K562 (cell line): ENCODE results near the gene ANKZF1. TPM values are rescaled to one million over a fixed set of nuclear protein-coding genes. Genes with fewer than 3 reads are reported as not detected.

Experiments
- IRF2 ChIP-seq: sonication (generic); formaldehyde crosslinking; IDR thresholded peaks from 2 replicates; pipeline ENCODE4 v1.8.1; 2022; ENCODE audit warnings: mild to moderate bottlenecking, missing genetic modification reagents
- NCOA4 ChIP-seq: fragments of 450-650 bp; IDR thresholded peaks from 2 replicates; pipeline ENCODE4 v1.6.1; 2018; ENCODE audit warnings: mild to moderate bottlenecking; ENCODE audit not compliant: partially characterized antibody
- PPARD ChIP-seq: fragments of 250-450 bp; sonication (Bioruptor Pico); IDR thresholded peaks from 2 replicates; pipeline ENCODE4 v1.8.0; 2022; ENCODE audit warnings: inconsistent platforms, mild to moderate bottlenecking, moderate library complexity
- RCOR1 ChIP-seq, 2 experiments: IDR thresholded peaks; 2 replicates each; pipeline ENCODE4 v1.6.1; 2012; ENCODE audit warnings: low read depth in 2 of 2, low read length in 2 of 2, borderline replicate concordance in 1 of 2, improper control_type of control experiment in 1 of 2
- ZC3H11A ChIP-seq: IDR thresholded peaks from 2 replicates; pipeline ENCODE4 v1.6.1; 2012; ENCODE audit warnings: low read depth, low read length, improper control_type of control experiment
- ZNF561 ChIP-seq: fragments of 450-650 bp; formaldehyde crosslinking; conservative IDR thresholded peaks from 2 replicates; pipeline ENCODE4 v1.4.0; 2020; ENCODE audit warnings: mild to moderate bottlenecking, moderate library complexity
- polyA plus RNA-seq, 8 experiments: library from polyadenylated mRNA; depleted of rRNA in 4 of 8; stranded (reverse) in 5 of 8; unstranded in 3 of 8; fragments of >200 nt; fragmentation: Nextera tagmentation in 2 of 8; fragmentation: Illumina TruSeq in 1 of 8; extraction: Ambion mirVana in 2 of 8; extraction: Trizol in 1 of 8; gene quantifications; 2 replicates each; pipeline versions ENCODE4 v1.2.1 to v1.2.3, GENCODE V29; 2011 to 2014; ENCODE audit warnings: inconsistent platforms in 1 of 8, missing spikeins in 1 of 8
- total RNA-seq, 7 experiments: library from RNA; depleted of rRNA in 6 of 7; stranded (reverse); fragments of >200 nt in 6 of 7; fragmentation: Illumina TruSeq in 2 of 7; extraction: Trizol in 2 of 7; gene quantifications; 2 replicates each; pipeline versions ENCODE4 v1.2.1 to v1.2.3, GENCODE V29; 2011 to 2021; ENCODE audit warnings: low replicate concordance in 1 of 7
- TF ChIP-seq, protein P1 (sequence below): sonication (generic); formaldehyde crosslinking; IDR thresholded peaks from 2 replicates; pipeline ENCODE4 v1.8.1; 2023; ENCODE audit warnings: missing genetic modification reagents, mild to moderate bottlenecking, borderline replicate concordance
- TF ChIP-seq, protein P2 (sequence below): fragments of 200-800 bp; sonication (Bioruptor generic); IDR thresholded peaks from 2 replicates; pipeline ENCODE4 v1.6.1; 2017; ENCODE audit warnings: missing genetic modification characterization, missing compliant biosample characterization
- TF ChIP-seq, protein P3 (sequence below): fragments of 200-400 bp; formaldehyde crosslinking; IDR thresholded peaks from 2 replicates; pipeline ENCODE4 v1.6.1; 2017; ENCODE audit warnings: mild to moderate bottlenecking, low read depth, low read length, moderate library complexity
- TF ChIP-seq, protein P4 (sequence below): IDR thresholded peaks from 2 replicates; pipeline ENCODE4 v1.6.1; 2014; ENCODE audit warnings: antibody characterized with exemption
- TF ChIP-seq, protein P5 (sequence below), 2 experiments: fragments of 450-650 bp in 1 of 2; sonication (generic) in 1 of 2; formaldehyde crosslinking; conservative IDR thresholded peaks; 2 replicates each; pipeline versions ENCODE4 v1.4.0 to v1.8.1; 2020 to 2022; ENCODE audit warnings: mild to moderate bottlenecking in 1 of 2, missing genetic modification reagents in 1 of 2

Gene ANKZF1
- total and polyA plus RNA-seq, 9 of the 15 experiments (the other 6 are each of a cell fraction or from before 2014, with no cell fraction given): 3.1 to 60.6 (median 31.0) TPM

DNA sequence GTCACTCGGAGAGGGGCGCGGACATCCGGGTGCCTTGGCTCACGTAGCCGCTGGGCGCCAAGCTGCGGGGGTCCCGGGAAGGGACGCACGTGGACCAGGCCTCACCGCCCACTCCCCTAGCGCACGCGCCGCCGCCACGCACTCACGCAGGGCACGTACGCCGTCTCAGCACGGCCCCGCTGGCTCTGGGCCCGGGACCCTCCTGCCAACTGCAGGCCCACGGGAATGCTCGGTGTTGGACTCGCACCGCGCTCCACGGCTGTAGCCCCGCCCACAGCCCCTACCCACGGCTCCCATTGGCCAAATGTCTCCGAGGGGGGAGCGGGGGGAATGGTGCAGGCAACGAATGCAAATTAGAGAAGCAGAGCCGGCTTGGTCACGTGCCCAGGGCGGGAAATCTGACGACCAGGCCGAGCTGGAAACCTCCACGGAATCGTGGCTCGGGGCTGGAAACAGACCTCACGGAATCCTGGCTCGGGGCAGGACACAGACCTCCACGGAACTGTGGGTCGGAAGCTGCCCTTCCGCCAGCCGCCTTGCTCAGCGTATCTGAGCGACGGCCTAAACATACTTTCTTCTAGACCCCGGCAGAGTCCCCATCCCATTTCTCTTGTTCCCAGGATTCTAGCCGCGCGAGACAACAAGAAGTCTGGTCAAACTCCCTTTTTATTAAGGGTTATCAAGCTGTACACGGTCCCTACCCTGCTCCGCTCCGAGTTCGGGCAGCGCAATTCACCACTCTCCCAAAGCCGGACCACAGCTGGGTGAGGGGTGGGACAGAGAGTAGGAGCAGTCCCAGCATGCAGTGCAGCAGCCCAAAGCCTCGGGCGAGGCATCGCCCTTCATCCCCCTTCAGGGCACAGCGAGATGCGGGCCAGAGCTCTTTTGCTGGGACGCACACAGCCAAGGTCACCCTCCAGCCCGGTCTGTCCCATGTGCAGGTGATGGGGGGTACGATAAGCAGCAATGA is 10.6 kb upstream of the ANKZF1 start, which contains the start of gene ABCB6 (continued):
- TF ChIP-seq, protein P1, sequence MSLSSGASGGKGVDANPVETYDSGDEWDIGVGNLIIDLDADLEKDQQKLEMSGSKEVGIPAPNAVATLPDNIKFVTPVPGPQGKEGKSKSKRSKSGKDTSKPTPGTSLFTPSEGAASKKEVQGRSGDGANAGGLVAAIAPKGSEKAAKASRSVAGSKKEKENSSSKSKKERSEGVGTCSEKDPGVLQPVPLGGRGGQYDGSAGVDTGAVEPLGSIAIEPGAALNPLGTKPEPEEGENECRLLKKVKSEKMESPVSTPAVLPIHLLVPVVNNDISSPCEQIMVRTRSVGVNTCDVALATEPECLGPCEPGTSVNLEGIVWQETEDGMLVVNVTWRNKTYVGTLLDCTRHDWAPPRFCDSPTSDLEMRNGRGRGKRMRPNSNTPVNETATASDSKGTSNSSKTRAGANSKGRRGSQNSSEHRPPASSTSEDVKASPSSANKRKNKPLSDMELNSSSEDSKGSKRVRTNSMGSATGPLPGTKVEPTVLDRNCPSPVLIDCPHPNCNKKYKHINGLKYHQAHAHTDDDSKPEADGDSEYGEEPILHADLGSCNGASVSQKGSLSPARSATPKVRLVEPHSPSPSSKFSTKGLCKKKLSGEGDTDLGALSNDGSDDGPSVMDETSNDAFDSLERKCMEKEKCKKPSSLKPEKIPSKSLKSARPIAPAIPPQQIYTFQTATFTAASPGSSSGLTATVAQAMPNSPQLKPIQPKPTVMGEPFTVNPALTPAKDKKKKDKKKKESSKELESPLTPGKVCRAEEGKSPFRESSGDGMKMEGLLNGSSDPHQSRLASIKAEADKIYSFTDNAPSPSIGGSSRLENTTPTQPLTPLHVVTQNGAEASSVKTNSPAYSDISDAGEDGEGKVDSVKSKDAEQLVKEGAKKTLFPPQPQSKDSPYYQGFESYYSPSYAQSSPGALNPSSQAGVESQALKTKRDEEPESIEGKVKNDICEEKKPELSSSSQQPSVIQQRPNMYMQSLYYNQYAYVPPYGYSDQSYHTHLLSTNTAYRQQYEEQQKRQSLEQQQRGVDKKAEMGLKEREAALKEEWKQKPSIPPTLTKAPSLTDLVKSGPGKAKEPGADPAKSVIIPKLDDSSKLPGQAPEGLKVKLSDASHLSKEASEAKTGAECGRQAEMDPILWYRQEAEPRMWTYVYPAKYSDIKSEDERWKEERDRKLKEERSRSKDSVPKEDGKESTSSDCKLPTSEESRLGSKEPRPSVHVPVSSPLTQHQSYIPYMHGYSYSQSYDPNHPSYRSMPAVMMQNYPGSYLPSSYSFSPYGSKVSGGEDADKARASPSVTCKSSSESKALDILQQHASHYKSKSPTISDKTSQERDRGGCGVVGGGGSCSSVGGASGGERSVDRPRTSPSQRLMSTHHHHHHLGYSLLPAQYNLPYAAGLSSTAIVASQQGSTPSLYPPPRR (CRISPR knock-in tag): no peak
- TF ChIP-seq IRF2 (CRISPR knock-in tag): no peak
- TF ChIP-seq, protein P2, sequence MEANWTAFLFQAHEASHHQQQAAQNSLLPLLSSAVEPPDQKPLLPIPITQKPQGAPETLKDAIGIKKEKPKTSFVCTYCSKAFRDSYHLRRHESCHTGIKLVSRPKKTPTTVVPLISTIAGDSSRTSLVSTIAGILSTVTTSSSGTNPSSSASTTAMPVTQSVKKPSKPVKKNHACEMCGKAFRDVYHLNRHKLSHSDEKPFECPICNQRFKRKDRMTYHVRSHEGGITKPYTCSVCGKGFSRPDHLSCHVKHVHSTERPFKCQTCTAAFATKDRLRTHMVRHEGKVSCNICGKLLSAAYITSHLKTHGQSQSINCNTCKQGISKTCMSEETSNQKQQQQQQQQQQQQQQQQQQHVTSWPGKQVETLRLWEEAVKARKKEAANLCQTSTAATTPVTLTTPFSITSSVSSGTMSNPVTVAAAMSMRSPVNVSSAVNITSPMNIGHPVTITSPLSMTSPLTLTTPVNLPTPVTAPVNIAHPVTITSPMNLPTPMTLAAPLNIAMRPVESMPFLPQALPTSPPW (CRISPR knock-in tag): peak; percentile 98
- TF ChIP-seq ZC3H11A: no peak
- TF ChIP-seq PPARD: no peak
- TF ChIP-seq, protein P3, sequence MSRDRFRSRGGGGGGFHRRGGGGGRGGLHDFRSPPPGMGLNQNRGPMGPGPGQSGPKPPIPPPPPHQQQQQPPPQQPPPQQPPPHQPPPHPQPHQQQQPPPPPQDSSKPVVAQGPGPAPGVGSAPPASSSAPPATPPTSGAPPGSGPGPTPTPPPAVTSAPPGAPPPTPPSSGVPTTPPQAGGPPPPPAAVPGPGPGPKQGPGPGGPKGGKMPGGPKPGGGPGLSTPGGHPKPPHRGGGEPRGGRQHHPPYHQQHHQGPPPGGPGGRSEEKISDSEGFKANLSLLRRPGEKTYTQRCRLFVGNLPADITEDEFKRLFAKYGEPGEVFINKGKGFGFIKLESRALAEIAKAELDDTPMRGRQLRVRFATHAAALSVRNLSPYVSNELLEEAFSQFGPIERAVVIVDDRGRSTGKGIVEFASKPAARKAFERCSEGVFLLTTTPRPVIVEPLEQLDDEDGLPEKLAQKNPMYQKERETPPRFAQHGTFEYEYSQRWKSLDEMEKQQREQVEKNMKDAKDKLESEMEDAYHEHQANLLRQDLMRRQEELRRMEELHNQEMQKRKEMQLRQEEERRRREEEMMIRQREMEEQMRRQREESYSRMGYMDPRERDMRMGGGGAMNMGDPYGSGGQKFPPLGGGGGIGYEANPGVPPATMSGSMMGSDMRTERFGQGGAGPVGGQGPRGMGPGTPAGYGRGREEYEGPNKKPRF: no peak
- TF ChIP-seq NCOA4: no peak
- TF ChIP-seq, protein P4, sequence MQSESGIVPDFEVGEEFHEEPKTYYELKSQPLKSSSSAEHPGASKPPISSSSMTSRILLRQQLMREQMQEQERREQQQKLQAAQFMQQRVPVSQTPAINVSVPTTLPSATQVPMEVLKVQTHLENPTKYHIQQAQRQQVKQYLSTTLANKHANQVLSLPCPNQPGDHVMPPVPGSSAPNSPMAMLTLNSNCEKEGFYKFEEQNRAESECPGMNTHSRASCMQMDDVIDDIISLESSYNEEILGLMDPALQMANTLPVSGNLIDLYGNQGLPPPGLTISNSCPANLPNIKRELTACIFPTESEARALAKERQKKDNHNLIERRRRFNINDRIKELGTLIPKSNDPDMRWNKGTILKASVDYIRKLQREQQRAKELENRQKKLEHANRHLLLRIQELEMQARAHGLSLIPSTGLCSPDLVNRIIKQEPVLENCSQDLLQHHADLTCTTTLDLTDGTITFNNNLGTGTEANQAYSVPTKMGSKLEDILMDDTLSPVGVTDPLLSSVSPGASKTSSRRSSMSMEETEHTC: no peak
- TF ChIP-seq, protein P5, sequence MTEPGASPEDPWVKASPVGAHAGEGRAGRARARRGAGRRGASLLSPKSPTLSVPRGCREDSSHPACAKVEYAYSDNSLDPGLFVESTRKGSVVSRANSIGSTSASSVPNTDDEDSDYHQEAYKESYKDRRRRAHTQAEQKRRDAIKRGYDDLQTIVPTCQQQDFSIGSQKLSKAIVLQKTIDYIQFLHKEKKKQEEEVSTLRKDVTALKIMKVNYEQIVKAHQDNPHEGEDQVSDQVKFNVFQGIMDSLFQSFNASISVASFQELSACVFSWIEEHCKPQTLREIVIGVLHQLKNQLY (CRISPR knock-in tag; conservative IDR thresholded peaks at IDR 0.05): no peak
- TF ChIP-seq RCOR1 (IDR thresholded peaks at IDR 0.05; ENCODE audit: borderline replicate concordance in 1 of 2, low read depth in 2 of 2, low read length in 2 of 2): peak in 1 of 2 experiments; percentile 51; a peak in 2 of 4 replicates
- no peak for TF ChIP-seq ZNF561 (CRISPR knock-in tag)
